Measurements from ENCODE around the gene MAPK1. TPM values are rescaled to one million over a fixed set of nuclear protein-coding genes. Genes with fewer than 3 reads are reported as not detected.

MAPK1 gene
- total and polyA plus RNA-seq, 4 donors = 16.3 to 154 (median 54.3) TPM

GRCh38 chr22:21832291-21833290, 34.9 kb downstream of the MAPK1 start:
- Histone ChIP-seq H3K4me3 (no peak overlapping the region), H3K27ac (ENCODE audit: low read depth in 1 of 2, low read length in 1 of 2) (peak overlapping the region in 1 of 2 donors; percentile 21), H3K27me3 (ENCODE audit: control insufficient read depth in 3 of 3, insufficient read depth in 3 of 3, low read length in 2 of 3) (no peaks in the 10 kb centered on the region), H3K4me1 (ENCODE audit: control insufficient read depth in 5 of 5, insufficient read depth in 5 of 5, low read length in 5 of 5) (peaks cover 5 to 16% (median 8%) of the 10 kb centered on the region in 5 donors), H3K9me3 (ENCODE audit: control insufficient read depth in 4 of 4, insufficient read depth in 3 of 4, low read length in 3 of 4) (no peaks in the 10 kb centered on the region), H3K36me3 (ENCODE audit: control insufficient read depth in 4 of 4, insufficient read depth in 4 of 4, low read length in 4 of 4) (peaks cover 0 to 3% (median 0%) of the 10 kb centered on the region in 4 donors), H3K9ac (ENCODE audit: insufficient read depth in 1 of 2, low read length in 2 of 2) (no peak overlapping the region)
- ATAC-seq (ENCODE audit: insufficient read depth, low FRiP score) (no peak), DNase-seq (no peak)
- TF ChIP-seq, protein P1, sequence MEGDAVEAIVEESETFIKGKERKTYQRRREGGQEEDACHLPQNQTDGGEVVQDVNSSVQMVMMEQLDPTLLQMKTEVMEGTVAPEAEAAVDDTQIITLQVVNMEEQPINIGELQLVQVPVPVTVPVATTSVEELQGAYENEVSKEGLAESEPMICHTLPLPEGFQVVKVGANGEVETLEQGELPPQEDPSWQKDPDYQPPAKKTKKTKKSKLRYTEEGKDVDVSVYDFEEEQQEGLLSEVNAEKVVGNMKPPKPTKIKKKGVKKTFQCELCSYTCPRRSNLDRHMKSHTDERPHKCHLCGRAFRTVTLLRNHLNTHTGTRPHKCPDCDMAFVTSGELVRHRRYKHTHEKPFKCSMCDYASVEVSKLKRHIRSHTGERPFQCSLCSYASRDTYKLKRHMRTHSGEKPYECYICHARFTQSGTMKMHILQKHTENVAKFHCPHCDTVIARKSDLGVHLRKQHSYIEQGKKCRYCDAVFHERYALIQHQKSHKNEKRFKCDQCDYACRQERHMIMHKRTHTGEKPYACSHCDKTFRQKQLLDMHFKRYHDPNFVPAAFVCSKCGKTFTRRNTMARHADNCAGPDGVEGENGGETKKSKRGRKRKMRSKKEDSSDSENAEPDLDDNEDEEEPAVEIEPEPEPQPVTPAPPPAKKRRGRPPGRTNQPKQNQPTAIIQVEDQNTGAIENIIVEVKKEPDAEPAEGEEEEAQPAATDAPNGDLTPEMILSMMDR (IDR thresholded peaks at IDR 0.05; ENCODE audit: control extremely low read depth, extremely low read depth) = no peak
- 83 to 91% methylated on average over 8 of the region's 8 CpGs for WGBS, 2 donors

DNA sequence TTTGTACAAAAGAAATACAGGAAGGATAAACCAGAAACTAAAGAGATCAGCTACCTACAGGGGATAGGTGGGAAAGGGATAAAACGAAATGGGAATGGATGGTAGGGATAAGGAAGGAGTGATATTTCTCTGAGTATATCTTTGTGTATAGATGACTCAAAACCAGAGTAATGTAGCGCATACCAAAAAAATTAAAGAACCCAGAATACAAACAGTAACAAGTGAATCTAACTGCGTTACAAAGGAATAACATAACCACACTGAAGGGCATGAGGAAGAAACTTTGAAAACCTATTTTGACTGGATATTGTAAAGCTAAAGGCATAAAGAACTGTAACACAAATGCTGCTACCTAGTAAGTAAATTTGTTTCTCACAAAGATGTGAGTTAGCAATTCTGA, 37.9 kb downstream of the MAPK1 start:
- Histone ChIP-seq H3K27ac (ENCODE audit: low read depth in 1 of 2, low read length in 1 of 2) (no peak overlapping the region), H3K36me3 (ENCODE audit: control insufficient read depth in 4 of 4, insufficient read depth in 4 of 4, low read length in 4 of 4) (peaks cover 0 to 3% (median 0%) of the 10 kb centered on the region in 4 donors), H3K27me3 (ENCODE audit: control insufficient read depth in 3 of 3, insufficient read depth in 3 of 3, low read length in 2 of 3) (no peaks in the 10 kb centered on the region), H3K9me3 (ENCODE audit: control insufficient read depth in 4 of 4, insufficient read depth in 3 of 4, low read length in 3 of 4) (no peaks in the 10 kb centered on the region), H3K9ac (ENCODE audit: insufficient read depth in 1 of 2, low read length in 2 of 2) (no peak overlapping the region), H3K4me1 (ENCODE audit: control insufficient read depth in 5 of 5, insufficient read depth in 5 of 5, low read length in 5 of 5) (peaks cover 0 to 12% (median 0%) of the 10 kb centered on the region in 5 donors), H3K4me3 (no peak overlapping the region)
- WGBS, 2 donors = 90 to 92% methylated on average over 3 of the region's 3 CpGs
- ATAC-seq (ENCODE audit: insufficient read depth, low FRiP score) = no peak
- no peak for DNase-seq
- TF ChIP-seq, protein P1 (IDR thresholded peaks at IDR 0.05; ENCODE audit: control extremely low read depth, extremely low read depth) = no peak

DNA sequence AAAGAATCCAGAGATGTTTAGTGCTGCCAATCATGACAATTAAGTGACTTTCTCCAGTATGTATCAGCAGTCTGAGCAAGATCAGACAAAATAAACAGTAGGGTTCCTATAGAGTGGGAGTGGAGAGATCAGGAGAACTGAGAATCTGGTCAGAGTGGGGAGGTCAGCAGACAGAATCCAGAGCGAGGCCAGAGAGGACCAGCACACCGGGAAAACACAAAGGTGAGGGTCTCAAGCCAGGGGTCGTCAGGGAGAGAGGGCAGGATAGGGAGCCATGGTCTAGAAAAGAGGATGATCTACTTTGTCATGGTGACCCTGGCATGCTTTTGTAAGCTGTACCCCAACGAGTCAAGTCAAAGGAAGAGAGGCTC, 39.2 kb downstream of the MAPK1 start:
- Histone ChIP-seq H3K27ac (ENCODE audit: low read depth in 1 of 2, low read length in 1 of 2) (no peak overlapping the region), H3K4me1 (ENCODE audit: control insufficient read depth in 5 of 5, insufficient read depth in 5 of 5, low read length in 5 of 5) (peaks cover 0 to 13% (median 0%) of the 10 kb centered on the region in 5 donors), H3K27me3 (ENCODE audit: control insufficient read depth in 3 of 3, insufficient read depth in 3 of 3, low read length in 2 of 3) (no peaks in the 10 kb centered on the region), H3K36me3 (ENCODE audit: control insufficient read depth in 4 of 4, insufficient read depth in 4 of 4, low read length in 4 of 4) (peaks cover 0 to 3% (median 0%) of the 10 kb centered on the region in 4 donors), H3K4me3 (no peak overlapping the region), H3K9me3 (ENCODE audit: control insufficient read depth in 4 of 4, insufficient read depth in 3 of 4, low read length in 3 of 4) (no peaks in the 10 kb centered on the region), H3K9ac (ENCODE audit: insufficient read depth in 1 of 2, low read length in 2 of 2) (no peak overlapping the region)
- no peak for ATAC-seq (ENCODE audit: insufficient read depth, low FRiP score)
- TF ChIP-seq, protein P1 (IDR thresholded peaks at IDR 0.05; ENCODE audit: control extremely low read depth, extremely low read depth) = no peak
- WGBS, 2 donors = 86 to 88% methylated on average over 4 of the region's 4 CpGs
- DNase-seq = no peak

All from lung (tissue), 12 donors.